HepG2 (cell line): ENCODE measurements around the gene CRTC2. TPM values are rescaled to one million over a fixed set of nuclear protein-coding genes. Genes with fewer than 3 reads are reported as not detected.

Source experiments
- EP300 ChIP-seq, 3 experiments: sonication (generic) in 1 of 3; formaldehyde crosslinking in 1 of 3; IDR thresholded peaks; 2 replicates each; pipeline versions ENCODE4 v1.5.1 to v1.6.1; 2011 to 2020; ENCODE audit warnings: low read depth in 2 of 3, low read length in 2 of 3, borderline replicate concordance in 1 of 3, improper control_type of control experiment in 1 of 3, mild to moderate bottlenecking in 1 of 3, missing genetic modification reagents in 1 of 3, moderate library complexity in 1 of 3
- MIXL1 ChIP-seq: IDR thresholded peaks from 2 replicates; pipeline ENCODE4 v1.6.1; 2016
- NAIF1 ChIP-seq: sonication (generic); formaldehyde crosslinking; IDR thresholded peaks from 2 replicates; pipeline ENCODE4 v1.5.0; 2020; ENCODE audit warnings: mild to moderate bottlenecking, missing genetic modification reagents, borderline replicate concordance
- NFE2L1 ChIP-seq: sonication (generic); formaldehyde crosslinking; IDR thresholded peaks from 2 replicates; pipeline ENCODE4 v1.4.0; 2020; ENCODE audit warnings: missing genetic modification reagents, mild to moderate bottlenecking, borderline replicate concordance
- RCOR2 ChIP-seq: IDR thresholded peaks from 2 replicates; pipeline ENCODE4 v1.6.1; 2016; ENCODE audit warnings: missing biosample characterization, missing genetic modification reagents
- RNF2 ChIP-seq: fragments of 450-650 bp; conservative IDR thresholded peaks from 2 replicates; pipeline ENCODE4 v1.6.1; 2016; ENCODE audit warnings: low read depth
- RXRB ChIP-seq: IDR thresholded peaks from 2 replicates; pipeline ENCODE4 v1.6.1; 2016; ENCODE audit warnings: borderline replicate concordance, missing genetic modification reagents, missing compliant biosample characterization
- TCF7L2 ChIP-seq: IDR thresholded peaks from 2 replicates; pipeline ENCODE4 v1.6.1; 2011; ENCODE audit warnings: mild to moderate bottlenecking, low read depth, low read length, moderate library complexity
- TFDP1 ChIP-seq: IDR thresholded peaks from 2 replicates; pipeline ENCODE4 v1.6.1; 2016; ENCODE audit warnings: missing compliant biosample characterization, missing genetic modification reagents, borderline replicate concordance
- TOPORS ChIP-seq: sonication (generic); formaldehyde crosslinking; IDR thresholded peaks from 2 replicates; pipeline ENCODE4 v1.8.0; 2023; ENCODE audit warnings: mild to moderate bottlenecking, missing genetic modification reagents
- ZFYVE20 ChIP-seq: sonication (generic); formaldehyde crosslinking; IDR thresholded peaks from 2 replicates; pipeline ENCODE4 v1.8.0; 2023; ENCODE audit warnings: low read depth, mild to moderate bottlenecking, moderate library complexity, missing genetic modification reagents, borderline replicate concordance
- ZNF207 ChIP-seq: fragments of 450-650 bp; IDR thresholded peaks from 2 replicates; pipeline ENCODE4 v1.6.1; 2016; ENCODE audit warnings: antibody characterized with exemption, borderline replicate concordance
- ZNF292 ChIP-seq: sonication (generic); formaldehyde crosslinking; IDR thresholded peaks from 2 replicates; pipeline ENCODE4 v1.8.1; 2022; ENCODE audit warnings: mild to moderate bottlenecking, low read depth, missing genetic modification reagents, borderline replicate concordance
- ZNF441 ChIP-seq: sonication (generic); formaldehyde crosslinking; IDR thresholded peaks from 2 replicates; pipeline ENCODE4 v1.7.0; 2021; ENCODE audit warnings: missing genetic modification reagents, borderline replicate concordance
- ZNF468 ChIP-seq: sonication (generic); formaldehyde crosslinking; IDR thresholded peaks from 2 replicates; pipeline ENCODE4 v1.8.0; 2022; ENCODE audit warnings: mild to moderate bottlenecking, moderate library complexity, missing genetic modification reagents
- ZNF781 ChIP-seq: sonication (generic); formaldehyde crosslinking; IDR thresholded peaks from 2 replicates; pipeline ENCODE4 v1.5.1; 2020; ENCODE audit warnings: borderline replicate concordance, mild to moderate bottlenecking, missing genetic modification reagents; ENCODE audit errors: not compliant biosample characterization
- polyA plus RNA-seq, 8 experiments: library from polyadenylated mRNA; depleted of rRNA in 3 of 8; stranded (reverse) in 7 of 8; unstranded in 1 of 8; fragments of >200 nt; fragmentation: Illumina TruSeq in 4 of 8; extraction: Trizol in 4 of 8; gene quantifications; 2 replicates each; pipeline versions ENCODE4 v1.2.1 to v1.2.3, GENCODE V29; 2011 to 2016; ENCODE audit warnings: low read depth in 4 of 8, missing spikeins in 1 of 8, mixed read lengths in 1 of 8; ENCODE audit not compliant: insufficient read depth in 1 of 8
- total RNA-seq, 5 experiments: library from RNA; depleted of rRNA; stranded (reverse); fragments of >200 nt; fragmentation: Illumina TruSeq; extraction: Trizol; gene quantifications; 2 replicates each; pipeline ENCODE4 v1.2.3, GENCODE V29; 2016; ENCODE audit warnings: low read depth in 1 of 5
- TF ChIP-seq, protein P1 (sequence below): sonication (generic); formaldehyde crosslinking; IDR thresholded peaks from 2 replicates; pipeline ENCODE4 v1.5.0; 2020; ENCODE audit warnings: mild to moderate bottlenecking, missing genetic modification reagents
- TF ChIP-seq, protein P2 (sequence below): sonication (generic); formaldehyde crosslinking; IDR thresholded peaks from 2 replicates; pipeline ENCODE4 v1.5.0; 2020; ENCODE audit warnings: mild to moderate bottlenecking, missing genetic modification reagents
- TF ChIP-seq, protein P3 (sequence below), 2 experiments: sonication (generic) in 1 of 2; formaldehyde crosslinking in 1 of 2; IDR thresholded peaks; 2 replicates each; pipeline versions ENCODE4 v1.5.1 to v1.6.1; 2011 to 2020; ENCODE audit warnings: borderline replicate concordance in 1 of 2, low read depth in 1 of 2, low read length in 1 of 2, mild to moderate bottlenecking in 1 of 2, missing genetic modification reagents in 1 of 2, moderate library complexity in 1 of 2

Gene CRTC2
- total and polyA plus RNA-seq, 2 of the 13 experiments (the other 11 are each of a cell fraction or from before 2014, with no cell fraction given) = 6.1 to 26.7 TPM

DNA sequence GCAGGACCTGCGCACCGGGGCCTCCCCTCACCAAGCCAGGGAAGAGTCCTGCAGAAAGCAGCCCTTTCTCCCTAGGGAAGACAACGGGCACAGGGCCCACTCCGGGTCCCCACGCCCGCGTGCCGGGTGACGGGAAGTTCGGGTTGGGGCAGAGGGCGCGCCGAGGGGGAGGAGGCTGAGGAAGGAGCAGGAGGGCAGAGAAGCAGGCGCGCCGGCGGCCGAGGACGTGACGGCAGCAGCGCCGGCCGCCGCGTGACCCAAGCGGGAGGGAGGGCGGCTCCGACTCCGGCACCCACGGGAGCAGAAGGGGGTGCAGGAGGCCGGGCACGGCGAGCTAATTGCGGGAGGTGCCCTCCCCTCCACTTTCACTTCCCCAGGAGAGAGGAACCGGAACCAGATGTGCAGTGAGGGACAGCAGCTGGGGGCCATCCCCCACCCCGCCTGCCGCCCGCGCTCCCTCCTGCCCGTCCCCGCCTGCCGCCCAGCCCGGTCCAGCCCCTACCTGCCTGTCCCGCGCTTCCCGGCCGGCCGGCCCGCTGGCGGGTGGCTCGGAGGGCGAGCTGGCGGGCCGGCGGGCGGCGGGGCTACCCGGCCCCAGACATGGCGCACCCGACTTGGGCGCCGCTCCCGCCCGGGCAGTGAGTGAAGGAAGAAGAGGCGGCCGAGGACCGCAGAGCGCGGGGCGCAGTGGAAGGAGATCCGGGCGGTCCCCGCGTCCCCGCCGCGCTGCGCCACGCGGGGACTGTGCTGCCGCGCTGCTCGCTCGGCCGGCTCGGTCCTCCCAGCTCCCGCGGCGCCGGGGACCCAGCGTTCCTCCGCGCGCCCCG, 12.4 kb downstream of the CRTC2 start (continued):
- TF ChIP-seq, protein P1, sequence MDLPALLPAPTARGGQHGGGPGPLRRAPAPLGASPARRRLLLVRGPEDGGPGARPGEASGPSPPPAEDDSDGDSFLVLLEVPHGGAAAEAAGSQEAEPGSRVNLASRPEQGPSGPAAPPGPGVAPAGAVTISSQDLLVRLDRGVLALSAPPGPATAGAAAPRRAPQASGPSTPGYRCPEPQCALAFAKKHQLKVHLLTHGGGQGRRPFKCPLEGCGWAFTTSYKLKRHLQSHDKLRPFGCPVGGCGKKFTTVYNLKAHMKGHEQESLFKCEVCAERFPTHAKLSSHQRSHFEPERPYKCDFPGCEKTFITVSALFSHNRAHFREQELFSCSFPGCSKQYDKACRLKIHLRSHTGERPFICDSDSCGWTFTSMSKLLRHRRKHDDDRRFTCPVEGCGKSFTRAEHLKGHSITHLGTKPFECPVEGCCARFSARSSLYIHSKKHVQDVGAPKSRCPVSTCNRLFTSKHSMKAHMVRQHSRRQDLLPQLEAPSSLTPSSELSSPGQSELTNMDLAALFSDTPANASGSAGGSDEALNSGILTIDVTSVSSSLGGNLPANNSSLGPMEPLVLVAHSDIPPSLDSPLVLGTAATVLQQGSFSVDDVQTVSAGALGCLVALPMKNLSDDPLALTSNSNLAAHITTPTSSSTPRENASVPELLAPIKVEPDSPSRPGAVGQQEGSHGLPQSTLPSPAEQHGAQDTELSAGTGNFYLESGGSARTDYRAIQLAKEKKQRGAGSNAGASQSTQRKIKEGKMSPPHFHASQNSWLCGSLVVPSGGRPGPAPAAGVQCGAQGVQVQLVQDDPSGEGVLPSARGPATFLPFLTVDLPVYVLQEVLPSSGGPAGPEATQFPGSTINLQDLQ (CRISPR knock-in tag) = no peak
- TF ChIP-seq, protein P2, sequence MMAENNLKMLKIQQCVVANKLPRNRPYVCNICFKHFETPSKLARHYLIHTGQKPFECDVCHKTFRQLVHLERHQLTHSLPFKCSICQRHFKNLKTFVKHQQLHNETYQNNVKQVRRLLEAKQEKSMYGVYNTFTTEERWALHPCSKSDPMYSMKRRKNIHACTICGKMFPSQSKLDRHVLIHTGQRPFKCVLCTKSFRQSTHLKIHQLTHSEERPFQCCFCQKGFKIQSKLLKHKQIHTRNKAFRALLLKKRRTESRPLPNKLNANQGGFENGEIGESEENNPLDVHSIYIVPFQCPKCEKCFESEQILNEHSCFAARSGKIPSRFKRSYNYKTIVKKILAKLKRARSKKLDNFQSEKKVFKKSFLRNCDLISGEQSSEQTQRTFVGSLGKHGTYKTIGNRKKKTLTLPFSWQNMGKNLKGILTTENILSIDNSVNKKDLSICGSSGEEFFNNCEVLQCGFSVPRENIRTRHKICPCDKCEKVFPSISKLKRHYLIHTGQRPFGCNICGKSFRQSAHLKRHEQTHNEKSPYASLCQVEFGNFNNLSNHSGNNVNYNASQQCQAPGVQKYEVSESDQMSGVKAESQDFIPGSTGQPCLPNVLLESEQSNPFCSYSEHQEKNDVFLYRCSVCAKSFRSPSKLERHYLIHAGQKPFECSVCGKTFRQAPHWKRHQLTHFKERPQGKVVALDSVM (CRISPR knock-in tag) = no peak
- 0 out of 2 replicates have a peak, but pooled peaks have one; percentile 15 for TF ChIP-seq TOPORS (CRISPR knock-in tag)
- no peak for TF ChIP-seq ZNF781
- TF ChIP-seq ZNF292 = no peak
- peak; percentile 42; the same call in 1 of the 2 replicates for TF ChIP-seq TFDP1 (CRISPR knock-in tag)
- no peak for TF ChIP-seq RCOR2 (CRISPR knock-in tag)
- no peak for TF ChIP-seq MIXL1 (CRISPR knock-in tag)
- TF ChIP-seq, protein P3, sequence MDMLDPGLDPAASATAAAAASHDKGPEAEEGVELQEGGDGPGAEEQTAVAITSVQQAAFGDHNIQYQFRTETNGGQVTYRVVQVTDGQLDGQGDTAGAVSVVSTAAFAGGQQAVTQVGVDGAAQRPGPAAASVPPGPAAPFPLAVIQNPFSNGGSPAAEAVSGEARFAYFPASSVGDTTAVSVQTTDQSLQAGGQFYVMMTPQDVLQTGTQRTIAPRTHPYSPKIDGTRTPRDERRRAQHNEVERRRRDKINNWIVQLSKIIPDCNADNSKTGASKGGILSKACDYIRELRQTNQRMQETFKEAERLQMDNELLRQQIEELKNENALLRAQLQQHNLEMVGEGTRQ (IDR thresholded peaks at IDR 0.05; ENCODE audit: low read depth, low read length) = no peak
- TF ChIP-seq, protein P3 (CRISPR knock-in tag; IDR thresholded peaks at IDR 0.05; ENCODE audit: borderline replicate concordance) = 0 out of 2 replicates have a peak, but pooled peaks have one; percentile 23
- peak; percentile 58; the same call in 1 of the 2 replicates for TF ChIP-seq ZNF441 (CRISPR knock-in tag)
- TF ChIP-seq ZFYVE20 (CRISPR knock-in tag) = no peak
- no peak for TF ChIP-seq NAIF1
- TF ChIP-seq EP300 (IDR thresholded peaks at IDR 0.05; ENCODE audit: low read depth in 2 of 2, low read length in 2 of 2) = no peak
- TF ChIP-seq EP300 (CRISPR knock-in tag; IDR thresholded peaks at IDR 0.05; ENCODE audit: borderline replicate concordance) = no peak
- no peak for TF ChIP-seq ZNF207
- no peak for TF ChIP-seq NFE2L1 (CRISPR knock-in tag)
- TF ChIP-seq RNF2 = no peak
- no peak for TF ChIP-seq TCF7L2
- no peak for TF ChIP-seq RXRB (CRISPR knock-in tag)
- no peak for TF ChIP-seq ZNF468 (CRISPR knock-in tag)
